Endodermal cell (in vitro differentiated cells): ENCODE measurements around the gene KRTAP4-3. TPM values are rescaled to one million over a fixed set of nuclear protein-coding genes. Genes with fewer than 3 reads are reported as not detected.
"Not testable (repeated sequence)": the region's sequence is repeated elsewhere in the genome, so short reads cannot be mapped to it uniquely, and the experiment has no call there.

ENCODE experiments used
- DNase-seq: peaks from one replicate; pipeline ENCODE4 v3.0.0-alpha.2; 2017
- H3K27ac ChIP-seq: 2 replicates; pipeline ENCODE4 v1.5.1; 2013; ENCODE audit warnings: mild to moderate bottlenecking, low read depth, low read length, moderate library complexity
- H3K27me3 ChIP-seq: 2 replicates; pipeline ENCODE4 v1.6.1; 2013; ENCODE audit warnings: mild to moderate bottlenecking, low read length, moderate library complexity; ENCODE audit not compliant: insufficient read depth, control insufficient read depth, poor library complexity, severe bottlenecking
- H3K36me3 ChIP-seq: 2 replicates; pipeline ENCODE4 v1.7.0; 2013; ENCODE audit warnings: mild to moderate bottlenecking, low read length, moderate library complexity; ENCODE audit not compliant: control insufficient read depth, insufficient read depth
- H3K4me1 ChIP-seq: one replicate; pipeline ENCODE4 v1.7.0; 2013; ENCODE audit warnings: low read length; ENCODE audit not compliant: control insufficient read depth, insufficient read depth
- H3K4me3 ChIP-seq: 2 replicates; pipeline ENCODE4 v1.5.1; 2013; ENCODE audit warnings: mild to moderate bottlenecking, low read length, moderate library complexity
- H3K9ac ChIP-seq: 2 replicates; pipeline ENCODE4 v1.6.1; 2013; ENCODE audit warnings: mild to moderate bottlenecking, low read length, moderate library complexity; ENCODE audit not compliant: poor library complexity, severe bottlenecking; ENCODE audit errors: extremely low read depth
- H3K9me3 ChIP-seq: 2 replicates; pipeline ENCODE4 v1.6.1; 2013; ENCODE audit warnings: mild to moderate bottlenecking, low read length, moderate library complexity; ENCODE audit not compliant: control insufficient read depth
- H3K27ac Mint-ChIP-seq: 2 replicates; pipeline ENCODE4 v1.8.0; 2020; ENCODE audit warnings: mixed read lengths
- H3K27me3 Mint-ChIP-seq: 2 replicates; pipeline ENCODE4 v1.8.0; 2021; ENCODE audit warnings: mild to moderate bottlenecking, mixed read lengths; ENCODE audit not compliant: insufficient read depth
- H3K36me3 Mint-ChIP-seq: 2 replicates; pipeline ENCODE4 v1.8.0; 2020; ENCODE audit warnings: low read depth, mixed read lengths
- H3K4me1 Mint-ChIP-seq: 2 replicates; pipeline ENCODE4 v1.8.0; 2020; ENCODE audit warnings: mixed read lengths
- H3K4me3 Mint-ChIP-seq: 2 replicates; pipeline ENCODE4 v1.8.0; 2020; ENCODE audit warnings: mild to moderate bottlenecking, moderate library complexity, mixed read lengths
- H3K9me3 Mint-ChIP-seq: 2 replicates; pipeline ENCODE4 v1.8.0; 2020; ENCODE audit warnings: mild to moderate bottlenecking, mixed read lengths
- CTCF ChIP-seq: fragments of 200-600 bp; sonication (generic); conservative IDR thresholded peaks from 2 replicates; pipeline ENCODE4 v1.5.0; 2021; ENCODE audit warnings: antibody characterized with exemption, mild to moderate bottlenecking
- WGBS, 2 experiments: methylation state at CpG; one replicate each; pipeline versions ENCODE4 v1.1.5 to v1.1.7; 2013; ENCODE audit warnings: missing lambda C conversion rate in 2 of 2, mixed read lengths in 1 of 2; ENCODE audit not compliant: insufficient coverage in 1 of 2, insufficient read length in 1 of 2; 5-methylcytosine and 5-hydroxymethylcytosine counted together
- total RNA-seq, 2 donors: library from RNA; stranded (reverse); fragmentation: NEBNext Ultra II Directional in 1 of 2; extraction: Animal tissue kit (Norgen Biotek cat#: 25700) in 1 of 2; gene quantifications; 2 replicates in 1 of 2; 3 replicates in 1 of 2; pipeline ENCODE4 v1.2.1, GENCODE V29; 2021

The KRTAP4-3 gene
- total RNA-seq, 2 donors from 2014 or later, result not detected

- DNase-seq, result no peak
- H3K36me3 Mint-ChIP-seq, result no peaks in the 10 kb centered on the region
- TF ChIP-seq CTCF, result no peak
- Histone ChIP-seq H3K27me3 (no peaks in the 10 kb centered on the region), H3K27ac (no peak overlapping the region), H3K9ac (no peak overlapping the region), H3K9me3 (no peaks in the 10 kb centered on the region), H3K4me1 (no peaks in the 10 kb centered on the region), H3K36me3 (no peaks in the 10 kb centered on the region), H3K4me3 (no peak overlapping the region)
- H3K4me1 Mint-ChIP-seq, result no peaks in the 10 kb centered on the region
- H3K4me3 Mint-ChIP-seq, result no peak overlapping the region
- no peak overlapping the region for H3K27ac Mint-ChIP-seq
- WGBS, 2 experiments, result 94 to 100% methylated on average over 1 to 4 of the region's 4 CpGs
- H3K9me3 Mint-ChIP-seq, result peaks cover 6% of the 10 kb centered on the region
- H3K27me3 Mint-ChIP-seq, result peaks cover 8% of the 10 kb centered on the region
These were observed 49.3 kb downstream of the KRTAP4-3 start for GRCh38 chr17:41118721-41119120.

- not testable (repeated sequence) for H3K36me3 Mint-ChIP-seq, H3K27ac ChIP-seq, H3K4me3 Mint-ChIP-seq, H3K4me1 Mint-ChIP-seq, H3K4me3 ChIP-seq, H3K4me1 ChIP-seq, H3K9me3 ChIP-seq, H3K27me3 Mint-ChIP-seq, H3K36me3 ChIP-seq, H3K27me3 ChIP-seq, H3K27ac Mint-ChIP-seq, H3K9ac ChIP-seq, DNase-seq
- H3K9me3 Mint-ChIP-seq, result peaks cover 13% of the 10 kb centered on the region
- 81 to 100% methylated on average over 5 to 10 of the region's 10 CpGs for WGBS, 2 experiments
These were observed 50.1 kb downstream of the KRTAP4-3 start, which contains the start of gene KRTAP4-11 for GRCh38 chr17:41117846-41118386. TSS of gene KRTAP4-11 (minus strand) at chr17:41118373. CDS start at chr17:41118315, 58 bp downstream.

Other genes with a start within 250 kb of the KRTAP4-3 start
- gene KRT23, start 230.6 kb downstream of the KRTAP4-3 start, total RNA-seq, result not detected
- not detected for gene KRT39, start 201.3 kb downstream of the KRTAP4-3 start, total RNA-seq
- gene KRT40, start 183.9 kb downstream of the KRTAP4-3 start, total RNA-seq, result not detected
- not detected for gene KRTAP3-3, start 174.1 kb downstream of the KRTAP4-3 start, total RNA-seq
- not detected for gene KRTAP3-2, start 168.3 kb downstream of the KRTAP4-3 start, total RNA-seq
- gene KRTAP3-1, start 159.1 kb downstream of the KRTAP4-3 start, total RNA-seq, result not detected
- gene KRTAP1-5, start 141.0 kb downstream of the KRTAP4-3 start, total RNA-seq, result not detected
- gene KRTAP1-4, start 138.0 kb downstream of the KRTAP4-3 start, total RNA-seq, result not detected
- gene KRTAP1-3, start 133.3 kb downstream of the KRTAP4-3 start, total RNA-seq, result not detected
- not detected for gene KRTAP1-1, start 126.8 kb downstream of the KRTAP4-3 start, total RNA-seq
- not detected for gene KRTAP2-1, start 120.9 kb downstream of the KRTAP4-3 start, total RNA-seq
- gene KRTAP2-2, start 113.0 kb downstream of the KRTAP4-3 start, total RNA-seq, result not detected
- gene KRTAP2-3, start 108.1 kb downstream of the KRTAP4-3 start, total RNA-seq, result not detected
- gene KRTAP2-4, start 102.3 kb downstream of the KRTAP4-3 start, total RNA-seq, result not detected
- gene KRTAP4-7, start 84.1 kb downstream of the KRTAP4-3 start, total RNA-seq, result not detected
- gene KRTAP4-8, start 70.1 kb downstream of the KRTAP4-3 start, total RNA-seq, result not detected
- not detected for gene KRTAP4-16, start 66.0 kb downstream of the KRTAP4-3 start, total RNA-seq
- gene KRTAP4-9, start 62.8 kb downstream of the KRTAP4-3 start, total RNA-seq, result not detected
- not detected for gene KRTAP4-11, start 49.8 kb downstream of the KRTAP4-3 start, total RNA-seq
- not detected for gene KRTAP4-12, start 44.0 kb downstream of the KRTAP4-3 start, total RNA-seq
- gene KRTAP4-6, start 27.7 kb downstream of the KRTAP4-3 start, total RNA-seq, result not detected
- not detected for gene KRTAP4-5, start 18.4 kb downstream of the KRTAP4-3 start, total RNA-seq
- not detected for gene KRTAP4-4, start 7.5 kb downstream of the KRTAP4-3 start, total RNA-seq
- gene KRTAP4-2, start 10.0 kb upstream of the KRTAP4-3 start, total RNA-seq, result not detected
- not detected for gene KRTAP4-1, start 16.7 kb upstream of the KRTAP4-3 start, total RNA-seq
- gene KRTAP9-1, start 21.7 kb upstream of the KRTAP4-3 start, total RNA-seq, result not detected
- gene KRTAP9-2, start 58.4 kb upstream of the KRTAP4-3 start, total RNA-seq, result not detected
- not detected for gene KRTAP9-3, start 64.2 kb upstream of the KRTAP4-3 start, total RNA-seq
- not detected for gene KRTAP9-8, start 69.8 kb upstream of the KRTAP4-3 start, total RNA-seq
- not detected for gene KRTAP9-4, start 81.5 kb upstream of the KRTAP4-3 start, total RNA-seq
- gene KRTAP9-9, start 87.2 kb upstream of the KRTAP4-3 start, total RNA-seq, result not detected
- gene KRTAP9-6, start 97.2 kb upstream of the KRTAP4-3 start, total RNA-seq, result not detected
- gene KRTAP9-7, start 107.5 kb upstream of the KRTAP4-3 start, total RNA-seq, result not detected
- gene KRTAP29-1, start 134.6 kb upstream of the KRTAP4-3 start, total RNA-seq, result not detected
- not detected for gene KRTAP16-1, start 141.1 kb upstream of the KRTAP4-3 start, total RNA-seq
- gene KRTAP17-1, start 147.5 kb upstream of the KRTAP4-3 start, total RNA-seq, result under 1 TPM; 0.46 to 0.48 TPM
- not detected for gene KRT33A, start 182.6 kb upstream of the KRTAP4-3 start, total RNA-seq
- not detected for gene KRT33B, start 201.6 kb upstream of the KRTAP4-3 start, total RNA-seq
- not detected for gene KRT34, start 214.1 kb upstream of the KRTAP4-3 start, total RNA-seq
- not detected for gene KRT31, start 229.4 kb upstream of the KRTAP4-3 start, total RNA-seq